Chondrocyte (in vitro differentiated cells): ENCODE measurements around the gene PCDHA5. TPM values are rescaled to one million over a fixed set of nuclear protein-coding genes. Genes with fewer than 3 reads are reported as not detected.
A peak's percentile ranks its signal among the peaks of the same experiment; 100 is the strongest.
"Not testable (repeated sequence)": the region's sequence is repeated elsewhere in the genome, so short reads cannot be mapped to it uniquely, and the experiment has no call there.

ENCODE experiments used
- DNase-seq: peaks from one replicate; pipeline ENCODE4 v3.0.0; 2021; ENCODE audit warnings: mixed read lengths, low spot score
- H3K27ac Mint-ChIP-seq: one replicate; pipeline ENCODE4 v1.8.0; 2021; ENCODE audit warnings: mild to moderate bottlenecking, moderate library complexity, mixed read lengths; ENCODE audit not compliant: unreplicated experiment
- H3K27me3 Mint-ChIP-seq: 2 replicates; pipeline ENCODE4 v1.8.0; 2021; ENCODE audit warnings: low read depth, mixed read lengths
- H3K36me3 Mint-ChIP-seq: 2 replicates; pipeline ENCODE4 v1.8.0; 2021; ENCODE audit warnings: low read depth, mixed read lengths
- H3K4me1 Mint-ChIP-seq: 2 replicates; pipeline ENCODE4 v1.8.0; 2021; ENCODE audit warnings: low read depth, mild to moderate bottlenecking, mixed read lengths
- H3K4me3 Mint-ChIP-seq: one replicate; pipeline ENCODE4 v1.8.0; 2021; ENCODE audit warnings: mild to moderate bottlenecking, moderate library complexity, mixed read lengths; ENCODE audit not compliant: unreplicated experiment
- H3K9me3 Mint-ChIP-seq: 2 replicates; pipeline ENCODE4 v1.8.0; 2021; ENCODE audit warnings: low read depth, mixed read lengths
- total RNA-seq: library from RNA; stranded (reverse); gene quantifications from 3 replicates; pipeline ENCODE4 v1.2.1, GENCODE V29; 2021
- TF ChIP-seq, protein P1 (sequence below): fragments of 200-600 bp; sonication (generic); IDR thresholded peaks from 2 replicates; pipeline ENCODE4 v1.5.0; 2021; ENCODE audit warnings: antibody characterized with exemption, mild to moderate bottlenecking, moderate library complexity

Gene PCDHA5
- total RNA-seq, 1 donor from 2014 or later = 0.32 TPM

DNA sequence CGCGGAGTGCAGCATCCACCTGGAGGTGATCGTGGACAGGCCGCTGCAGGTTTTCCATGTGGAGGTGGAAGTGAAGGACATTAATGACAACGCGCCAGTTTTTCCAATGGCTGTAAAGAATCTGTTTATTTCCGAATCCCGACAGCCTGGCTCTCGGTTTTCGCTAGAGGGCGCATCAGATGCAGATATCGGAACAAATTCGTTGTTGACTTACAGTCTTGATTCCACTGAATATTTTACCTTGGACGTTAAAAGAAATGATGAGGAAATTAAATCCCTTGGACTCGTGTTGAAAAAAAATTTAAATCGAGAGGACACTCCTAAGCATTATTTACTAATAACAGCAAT, 19.9 kb upstream of the PCDHA5 start:
- H3K9me3 Mint-ChIP-seq = peaks cover 33% of the 10 kb centered on the region
- H3K36me3 Mint-ChIP-seq = peaks cover 8% of the 10 kb centered on the region
- no peak overlapping the region for H3K27ac Mint-ChIP-seq

DNA sequence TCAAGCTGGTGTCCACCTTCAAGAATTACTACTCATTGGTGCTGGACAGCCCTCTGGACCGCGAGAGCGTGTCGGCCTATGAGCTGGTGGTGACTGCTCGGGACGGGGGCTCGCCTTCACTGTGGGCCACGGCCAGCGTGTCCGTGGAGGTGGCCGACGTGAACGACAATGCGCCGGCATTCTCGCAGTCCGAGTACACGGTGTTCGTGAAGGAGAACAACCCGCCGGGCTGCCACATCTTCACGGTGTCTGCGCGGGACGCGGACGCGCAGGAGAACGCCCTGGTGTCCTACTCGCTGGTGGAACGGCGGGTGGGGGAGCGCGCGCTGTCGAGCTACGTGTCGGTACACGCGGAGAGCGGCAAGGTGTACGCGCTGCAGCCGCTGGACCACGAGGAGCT, 19.0 kb upstream of the PCDHA5 start:
- H3K36me3 Mint-ChIP-seq, H3K27me3 Mint-ChIP-seq, H3K4me3 Mint-ChIP-seq, H3K27ac Mint-ChIP-seq, H3K4me1 Mint-ChIP-seq: not testable (repeated sequence)
- peaks cover 32% of the 10 kb centered on the region for H3K9me3 Mint-ChIP-seq
- DNase-seq = peak; percentile 84

More for the DNA sequence above, 19.9 kb upstream of the PCDHA5 start:
- Mint-ChIP-seq H3K4me1 (no peaks in the 10 kb centered on the region), H3K4me3 (no peak overlapping the region), H3K27me3 (peaks cover 1% of the 10 kb centered on the region)
- TF ChIP-seq, protein P1, sequence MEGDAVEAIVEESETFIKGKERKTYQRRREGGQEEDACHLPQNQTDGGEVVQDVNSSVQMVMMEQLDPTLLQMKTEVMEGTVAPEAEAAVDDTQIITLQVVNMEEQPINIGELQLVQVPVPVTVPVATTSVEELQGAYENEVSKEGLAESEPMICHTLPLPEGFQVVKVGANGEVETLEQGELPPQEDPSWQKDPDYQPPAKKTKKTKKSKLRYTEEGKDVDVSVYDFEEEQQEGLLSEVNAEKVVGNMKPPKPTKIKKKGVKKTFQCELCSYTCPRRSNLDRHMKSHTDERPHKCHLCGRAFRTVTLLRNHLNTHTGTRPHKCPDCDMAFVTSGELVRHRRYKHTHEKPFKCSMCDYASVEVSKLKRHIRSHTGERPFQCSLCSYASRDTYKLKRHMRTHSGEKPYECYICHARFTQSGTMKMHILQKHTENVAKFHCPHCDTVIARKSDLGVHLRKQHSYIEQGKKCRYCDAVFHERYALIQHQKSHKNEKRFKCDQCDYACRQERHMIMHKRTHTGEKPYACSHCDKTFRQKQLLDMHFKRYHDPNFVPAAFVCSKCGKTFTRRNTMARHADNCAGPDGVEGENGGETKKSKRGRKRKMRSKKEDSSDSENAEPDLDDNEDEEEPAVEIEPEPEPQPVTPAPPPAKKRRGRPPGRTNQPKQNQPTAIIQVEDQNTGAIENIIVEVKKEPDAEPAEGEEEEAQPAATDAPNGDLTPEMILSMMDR = no peak
- no peak for DNase-seq

DNA sequence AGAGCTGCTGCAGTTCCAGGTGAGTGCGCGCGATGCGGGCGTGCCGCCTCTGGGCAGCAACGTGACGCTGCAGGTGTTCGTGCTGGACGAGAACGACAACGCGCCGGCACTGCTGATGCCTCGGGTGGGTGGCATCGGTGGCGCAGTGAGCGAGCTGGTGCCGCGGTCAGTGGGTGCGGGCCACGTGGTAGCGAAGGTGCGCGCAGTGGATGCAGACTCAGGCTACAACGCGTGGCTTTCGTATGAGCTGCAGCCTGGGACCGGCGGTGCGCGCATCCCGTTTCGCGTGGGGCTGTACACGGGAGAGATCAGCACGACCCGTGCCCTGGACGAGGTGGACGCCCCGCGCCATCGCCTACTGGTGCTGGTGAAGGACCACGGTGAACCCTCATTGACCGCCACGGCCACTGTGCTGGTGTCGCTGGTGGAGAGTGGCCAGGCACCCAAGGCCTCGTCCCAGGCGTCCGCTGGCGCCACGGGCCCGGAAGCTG, 18.6 kb upstream of the PCDHA5 start:
- H3K9me3 Mint-ChIP-seq = peaks cover 30% of the 10 kb centered on the region
- peak; percentile 91 for DNase-seq
- H3K27ac Mint-ChIP-seq = no peak overlapping the region
- no peak overlapping the region for H3K4me3 Mint-ChIP-seq
- peaks cover 6% of the 10 kb centered on the region for H3K36me3 Mint-ChIP-seq
- H3K27me3 Mint-ChIP-seq = peaks cover 1% of the 10 kb centered on the region
- TF ChIP-seq, protein P1 = no peak
- H3K4me1 Mint-ChIP-seq = peaks cover 4% of the 10 kb centered on the region

DNA sequence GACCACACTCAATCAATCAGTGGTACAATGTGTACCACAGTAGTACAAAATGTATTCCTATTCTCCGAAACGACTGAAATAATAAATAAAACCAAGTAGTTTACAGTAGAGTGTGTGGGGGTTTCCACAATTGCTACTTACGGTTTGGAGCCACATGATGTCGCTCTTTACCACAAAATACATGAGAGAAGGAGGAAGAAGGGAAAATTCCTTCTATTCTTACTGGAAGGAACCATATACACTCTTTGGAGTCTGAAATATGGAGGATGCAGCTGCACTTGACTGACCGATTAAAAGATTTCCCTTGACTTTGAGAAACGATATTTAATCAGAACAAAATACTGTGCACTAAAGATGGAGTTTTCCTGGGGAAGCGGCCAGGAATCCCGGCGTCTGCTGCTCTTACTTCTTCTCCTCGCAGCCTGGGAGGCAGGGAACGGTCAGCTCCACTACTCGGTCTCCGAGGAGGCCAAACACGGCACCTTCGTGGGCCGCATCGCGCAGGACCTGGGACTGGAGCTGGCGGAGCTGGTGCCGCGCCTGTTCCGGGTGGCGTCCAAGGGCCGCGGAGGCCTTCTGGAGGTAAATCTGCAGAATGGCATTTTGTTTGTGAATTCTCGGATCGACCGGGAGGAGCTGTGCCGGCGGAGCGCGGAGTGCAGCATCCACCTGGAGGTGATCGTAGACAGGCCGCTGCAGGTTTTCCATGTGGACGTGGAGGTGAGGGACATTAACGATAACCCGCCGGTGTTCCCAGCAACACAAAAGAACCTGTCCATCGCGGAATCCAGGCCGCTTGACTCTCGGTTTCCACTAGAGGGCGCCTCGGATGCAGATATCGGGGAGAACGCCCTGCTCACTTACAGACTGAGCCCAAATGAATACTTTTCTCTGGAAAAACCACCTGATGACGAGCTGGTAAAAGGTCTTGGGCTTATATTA, 14.3 kb upstream of the PCDHA5 start, which contains the start of gene PCDHA4:
PCDHA4 (plus strand) TSS at position 235 of the 942 bp plus-strand sequence.
- H3K27ac Mint-ChIP-seq = peak within 1 kb of the TSS; percentile 87
- peaks cover 16% of the 10 kb centered on the region for H3K4me1 Mint-ChIP-seq
- DNase-seq = no peak
- peaks cover 1% of the 10 kb centered on the region for H3K27me3 Mint-ChIP-seq
- H3K4me3 Mint-ChIP-seq = peak within 1 kb of the TSS; percentile 84
- TF ChIP-seq, protein P1 = peak; percentile 77
- H3K9me3 Mint-ChIP-seq = peaks cover 29% of the 10 kb centered on the region
- H3K36me3 Mint-ChIP-seq = peaks cover 12% of the 10 kb centered on the region

DNA sequence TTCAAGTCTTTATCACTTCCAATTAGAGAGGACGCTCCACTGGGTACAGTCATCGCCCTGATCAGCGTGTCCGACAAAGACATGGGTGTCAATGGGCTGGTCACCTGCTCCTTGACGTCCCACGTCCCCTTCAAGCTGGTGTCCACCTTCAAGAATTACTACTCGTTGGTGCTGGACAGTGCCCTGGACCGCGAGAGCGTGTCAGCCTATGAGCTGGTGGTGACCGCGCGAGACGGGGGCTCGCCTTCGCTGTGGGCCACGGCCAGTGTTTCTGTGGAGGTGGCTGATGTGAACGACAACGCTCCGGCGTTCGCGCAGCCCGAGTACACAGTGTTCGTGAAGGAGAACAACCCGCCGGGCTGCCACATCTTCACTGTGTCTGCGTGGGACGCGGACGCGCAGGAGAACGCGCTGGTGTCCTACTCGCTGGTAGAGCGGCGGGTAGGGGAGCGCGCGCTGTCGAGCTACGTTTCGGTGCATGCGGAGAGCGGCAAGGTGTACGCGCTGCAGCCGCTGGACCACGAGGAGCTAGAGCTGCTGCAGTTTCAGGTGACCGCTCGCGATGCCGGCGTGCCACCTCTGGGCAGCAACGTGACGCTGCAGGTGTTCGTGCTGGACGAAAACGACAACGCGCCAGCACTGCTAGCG, 13.0 kb upstream of the PCDHA5 start:
- H3K9me3 Mint-ChIP-seq = peaks cover 40% of the 10 kb centered on the region
- not testable (repeated sequence) for H3K27ac Mint-ChIP-seq

DNA sequence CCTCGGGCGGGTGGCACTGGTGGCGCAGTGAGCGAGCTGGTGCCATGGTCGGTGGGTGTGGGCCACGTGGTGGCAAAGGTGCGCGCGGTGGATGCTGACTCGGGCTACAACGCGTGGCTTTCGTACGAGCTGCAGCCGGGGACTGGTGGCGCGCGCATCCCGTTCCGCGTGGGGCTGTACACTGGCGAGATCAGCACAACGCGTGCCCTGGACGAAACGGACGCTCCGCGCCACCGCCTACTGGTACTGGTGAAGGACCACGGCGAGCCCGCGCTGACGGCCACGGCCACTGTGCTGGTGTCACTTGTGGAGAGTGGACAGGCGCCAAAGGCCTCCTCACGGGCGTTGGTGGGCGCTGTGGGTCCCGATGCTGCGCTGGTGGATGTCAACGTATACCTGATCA, 12.5 kb upstream of the PCDHA5 start:
- H3K36me3 Mint-ChIP-seq = peaks cover 12% of the 10 kb centered on the region
- peaks cover 1% of the 10 kb centered on the region for H3K27me3 Mint-ChIP-seq

More for the DNA sequence above, 13.0 kb upstream of the PCDHA5 start:
- H3K4me3 Mint-ChIP-seq, H3K27me3 Mint-ChIP-seq: not testable (repeated sequence)
- Mint-ChIP-seq H3K4me1 (peaks cover 16% of the 10 kb centered on the region), H3K36me3 (peaks cover 14% of the 10 kb centered on the region)
- DNase-seq = peak; percentile 91

More for the DNA sequence above, 12.5 kb upstream of the PCDHA5 start:
- peak; percentile 94 for DNase-seq
- Mint-ChIP-seq H3K4me1 (peaks cover 16% of the 10 kb centered on the region), H3K9me3 (peaks cover 35% of the 10 kb centered on the region), H3K27ac (no peak overlapping the region), H3K4me3 (no peak overlapping the region)
- TF ChIP-seq, protein P1 = no peak
